ENCODE measurements around the gene PRKN.

Gene PRKN

GRCh38 chr6:161804838-161805237 is 922.7 kb downstream of the PRKN start:
- no peak for DNase-seq (ENCODE audit: low read depth)
- TF ChIP-seq CTCF (IDR thresholded peaks at IDR 0.05; ENCODE audit: low read depth, low read length) = no peak
- TF ChIP-seq, protein P1, sequence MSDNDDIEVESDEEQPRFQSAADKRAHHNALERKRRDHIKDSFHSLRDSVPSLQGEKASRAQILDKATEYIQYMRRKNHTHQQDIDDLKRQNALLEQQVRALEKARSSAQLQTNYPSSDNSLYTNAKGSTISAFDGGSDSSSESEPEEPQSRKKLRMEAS (IDR thresholded peaks at IDR 0.05; ENCODE audit: low read depth, low read length) = no peak
- no peak for TF ChIP-seq MYC (IDR thresholded peaks at IDR 0.05; ENCODE audit: low read depth, low read length)
- no peak for TF ChIP-seq POLR2A (IDR thresholded peaks at IDR 0.05; ENCODE audit: extremely low read depth, insufficient read length)
- H3K4me3 ChIP-seq (ENCODE audit: low read depth, low read length) = no peak overlapping the region

DNA sequence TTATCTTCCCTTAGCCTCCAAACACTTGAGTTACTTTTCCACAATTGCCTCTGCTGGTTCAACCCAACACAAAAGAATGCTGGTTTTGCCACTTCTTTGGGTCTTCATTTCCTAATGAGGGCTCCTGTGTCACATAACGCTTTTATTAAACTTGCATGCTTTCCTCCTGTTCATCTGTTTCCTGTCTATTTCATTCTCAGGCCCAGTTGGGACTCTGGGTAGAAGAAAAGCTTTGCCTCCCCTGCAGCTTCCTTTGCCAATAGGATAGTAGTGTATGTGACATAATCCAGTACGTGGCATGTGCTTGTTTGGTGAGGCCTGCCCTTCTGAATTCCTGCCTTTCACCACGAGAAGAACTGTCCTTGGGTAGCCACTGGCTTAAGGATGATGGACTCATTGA is 924.4 kb downstream of the PRKN start:
- TF ChIP-seq, protein P1 (IDR thresholded peaks at IDR 0.05; ENCODE audit: low read depth, low read length) = no peak
- TF ChIP-seq POLR2A (IDR thresholded peaks at IDR 0.05; ENCODE audit: extremely low read depth, insufficient read length) = no peak
- TF ChIP-seq CTCF (IDR thresholded peaks at IDR 0.05; ENCODE audit: low read depth, low read length) = no peak
- no peak for TF ChIP-seq MYC (IDR thresholded peaks at IDR 0.05; ENCODE audit: low read depth, low read length)
- H3K4me3 ChIP-seq (ENCODE audit: low read depth, low read length) = no peak overlapping the region
- DNase-seq (ENCODE audit: low read depth) = no peak

DNA sequence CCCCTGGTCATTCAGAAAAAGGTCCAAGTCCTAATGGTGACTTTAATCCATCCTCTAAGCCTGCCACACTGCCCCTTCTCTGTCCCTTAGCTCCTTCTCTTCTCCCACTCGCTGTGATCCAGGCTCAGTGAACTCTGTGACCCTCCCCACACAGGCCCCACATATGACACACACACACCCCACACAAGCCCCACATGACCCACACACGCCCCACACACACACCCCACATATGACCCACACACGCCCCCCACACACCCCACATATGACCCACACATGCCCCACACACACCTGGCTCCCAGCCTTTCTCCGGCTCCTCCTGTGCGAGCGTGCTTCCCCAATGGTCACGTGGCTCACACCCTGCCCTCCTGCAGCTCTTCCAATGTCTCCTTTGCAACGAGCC is 925.3 kb downstream of the PRKN start:
- H3K4me3 ChIP-seq (ENCODE audit: low read depth, low read length) = no peak overlapping the region
- no peak for DNase-seq (ENCODE audit: low read depth)
- TF ChIP-seq, protein P1 (IDR thresholded peaks at IDR 0.05; ENCODE audit: low read depth, low read length) = no peak
- TF ChIP-seq MYC (IDR thresholded peaks at IDR 0.05; ENCODE audit: low read depth, low read length) = no peak
- TF ChIP-seq POLR2A (IDR thresholded peaks at IDR 0.05; ENCODE audit: extremely low read depth, insufficient read length) = no peak
- no peak for TF ChIP-seq CTCF (IDR thresholded peaks at IDR 0.05; ENCODE audit: low read depth, low read length)

- H3K4me3 ChIP-seq (ENCODE audit: low read depth, low read length) = no peak overlapping the region
- TF ChIP-seq MYC (IDR thresholded peaks at IDR 0.05; ENCODE audit: low read depth, low read length) (no peak), POLR2A (IDR thresholded peaks at IDR 0.05; ENCODE audit: extremely low read depth, insufficient read length) (no peak), CTCF (IDR thresholded peaks at IDR 0.05; ENCODE audit: low read depth, low read length) (no peak)
- TF ChIP-seq, protein P1 (IDR thresholded peaks at IDR 0.05; ENCODE audit: low read depth, low read length) = no peak
- DNase-seq (ENCODE audit: low read depth) = no peak
Measured at GRCh38 chr6:161798844-161799394, 928.6 kb downstream of the PRKN start.

DNA sequence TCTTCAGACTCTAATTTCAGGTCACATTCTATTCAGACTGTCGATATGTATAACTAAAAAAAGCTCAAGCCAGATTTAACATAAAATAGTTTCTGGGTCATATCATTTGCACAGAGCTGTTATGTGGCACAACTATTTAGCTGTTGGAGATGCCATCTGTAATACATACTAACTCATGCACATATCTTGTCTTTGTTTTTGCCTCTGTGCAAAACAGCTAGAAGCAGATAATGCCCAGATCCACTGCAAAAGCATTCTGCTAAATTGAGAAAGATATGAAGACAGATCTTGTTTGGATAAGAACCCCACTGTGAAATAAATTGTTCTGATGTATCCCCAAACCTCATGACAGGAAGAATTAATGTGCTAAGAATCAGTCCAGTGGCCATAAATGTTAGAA is 930.9 kb downstream of the PRKN start:
- TF ChIP-seq POLR2A (IDR thresholded peaks at IDR 0.05; ENCODE audit: extremely low read depth, insufficient read length) = no peak
- no peak for TF ChIP-seq MYC (IDR thresholded peaks at IDR 0.05; ENCODE audit: low read depth, low read length)
- TF ChIP-seq CTCF (IDR thresholded peaks at IDR 0.05; ENCODE audit: low read depth, low read length) = no peak
- TF ChIP-seq, protein P1 (IDR thresholded peaks at IDR 0.05; ENCODE audit: low read depth, low read length) = no peak
- no peak for DNase-seq (ENCODE audit: low read depth)
- no peak overlapping the region for H3K4me3 ChIP-seq (ENCODE audit: low read depth, low read length)
